Dedifferentiated amniotic fluid mesenchymal stem cell (primary cell): ENCODE results near the gene E2F3.
A peak's percentile ranks its signal among the peaks of the same experiment; 100 is the strongest.

Source experiments
- DNase-seq: peaks from one replicate; pipeline ENCODE4 v3.0.0-alpha.2; 2016; ENCODE audit errors: extremely low spot score

Gene E2F3

DNA sequence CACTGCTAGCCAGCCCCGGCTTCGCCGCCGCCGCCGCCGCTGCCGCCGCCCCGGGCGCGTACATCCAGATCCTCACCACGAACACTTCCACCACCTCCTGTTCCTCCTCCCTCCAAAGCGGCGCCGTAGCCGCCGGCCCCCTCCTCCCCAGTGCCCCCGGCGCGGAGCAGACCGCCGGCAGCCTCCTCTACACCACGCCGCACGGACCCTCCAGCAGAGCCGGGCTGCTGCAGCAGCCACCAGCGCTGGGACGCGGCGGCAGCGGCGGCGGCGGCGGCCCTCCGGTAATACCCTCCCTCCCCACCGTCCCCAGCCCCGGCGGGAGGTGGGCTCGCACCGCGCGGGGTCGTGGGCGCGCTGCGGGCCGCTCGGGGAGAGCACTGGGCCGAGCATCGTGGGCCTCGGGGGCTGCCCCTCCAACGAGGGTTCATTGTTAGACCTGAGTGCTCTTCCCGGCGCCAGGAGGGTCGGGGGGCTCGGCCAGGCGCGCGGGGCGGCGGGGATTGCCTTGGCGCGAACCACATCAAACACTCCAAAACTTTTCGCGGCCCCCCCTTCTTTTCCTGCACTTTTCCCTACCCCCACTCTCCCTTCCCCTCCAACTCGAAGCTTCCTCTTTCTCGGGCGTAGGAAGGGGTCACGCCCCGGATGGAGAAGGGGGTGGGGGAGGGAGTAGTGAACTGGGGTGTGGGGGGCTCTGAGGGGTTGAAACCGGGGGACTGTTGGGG is 827 bp downstream of the E2F3 start:
- no peak for DNase-seq

DNA sequence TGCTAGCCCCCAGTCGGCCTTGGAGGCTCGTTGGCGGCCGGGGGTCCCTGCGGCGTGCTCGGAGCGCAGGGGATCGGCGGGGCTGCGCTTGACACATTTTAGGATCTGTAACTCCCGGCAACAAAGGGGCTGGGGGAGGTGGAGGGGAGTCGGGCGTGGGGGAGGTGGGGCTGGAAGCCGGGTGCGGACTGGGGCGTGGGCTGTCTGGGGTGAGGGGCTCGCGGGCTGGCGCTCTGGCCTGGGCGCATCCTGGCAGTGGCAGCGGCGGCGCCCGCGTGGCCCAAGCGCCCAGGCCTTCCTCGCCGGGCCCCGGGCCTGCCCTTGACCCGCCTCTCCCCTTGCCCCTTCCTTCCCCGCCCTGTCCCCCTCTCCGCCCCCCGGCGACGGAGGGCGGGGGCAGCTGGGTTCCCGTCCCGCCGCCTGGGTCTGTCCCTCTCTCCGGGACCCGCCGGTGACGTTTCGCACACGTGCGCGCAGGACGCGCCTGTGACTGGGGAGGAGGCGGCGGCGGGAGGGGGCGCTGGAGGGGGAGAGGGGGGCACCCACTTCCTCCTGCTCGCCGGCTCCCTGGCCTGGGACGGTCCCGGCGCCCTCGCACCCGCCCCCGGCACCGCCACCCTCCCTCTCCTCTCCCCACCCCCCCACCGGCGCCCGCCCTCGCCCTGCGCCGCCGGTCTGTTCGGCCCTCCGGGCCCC is 1.5 kb downstream of the E2F3 start:
- peak; percentile 61 for DNase-seq

DNA sequence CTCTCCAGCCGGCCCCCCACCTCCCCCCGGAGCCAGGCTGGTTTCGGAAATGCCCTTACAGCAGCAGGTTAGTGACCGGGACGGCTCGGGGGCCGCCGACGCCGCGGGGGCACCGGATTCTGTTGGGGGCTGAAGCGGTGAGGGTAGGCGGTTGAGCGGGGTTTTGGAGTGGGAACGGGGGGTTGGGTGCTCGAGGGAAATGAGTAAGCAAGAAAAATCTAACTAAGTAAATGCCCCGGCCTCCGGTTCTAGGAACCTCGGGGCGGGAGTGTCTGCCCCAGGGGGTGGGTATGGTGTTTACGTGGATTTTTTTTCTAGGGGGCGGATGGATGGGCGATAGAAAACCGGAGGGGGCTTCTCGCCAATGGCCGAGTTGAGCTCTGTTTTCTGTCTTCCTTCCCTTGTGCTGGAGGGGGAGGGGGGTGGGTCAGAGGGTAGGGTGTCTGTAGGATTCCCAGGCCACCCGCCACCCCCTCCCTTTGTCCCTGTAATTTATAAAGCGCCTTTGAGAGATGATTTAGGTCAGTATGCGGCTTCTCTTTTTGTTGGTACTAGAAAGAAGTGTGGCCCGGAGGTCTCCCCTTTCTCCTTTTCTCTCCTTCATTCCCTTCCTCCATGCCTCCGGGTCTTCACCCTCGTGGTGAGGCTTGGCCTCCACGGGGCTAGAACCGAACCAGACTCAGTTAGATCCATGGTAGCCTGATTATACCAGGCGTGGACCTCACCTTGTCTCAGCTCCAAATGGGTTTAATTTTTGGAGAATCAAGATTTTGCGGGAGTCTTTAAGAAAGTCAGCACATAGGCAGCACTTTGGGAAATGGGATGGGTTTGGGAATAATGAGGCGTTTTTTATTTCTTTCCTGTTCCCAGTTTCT is 2.3 kb downstream of the E2F3 start:
- DNase-seq: peak; percentile 30

DNA sequence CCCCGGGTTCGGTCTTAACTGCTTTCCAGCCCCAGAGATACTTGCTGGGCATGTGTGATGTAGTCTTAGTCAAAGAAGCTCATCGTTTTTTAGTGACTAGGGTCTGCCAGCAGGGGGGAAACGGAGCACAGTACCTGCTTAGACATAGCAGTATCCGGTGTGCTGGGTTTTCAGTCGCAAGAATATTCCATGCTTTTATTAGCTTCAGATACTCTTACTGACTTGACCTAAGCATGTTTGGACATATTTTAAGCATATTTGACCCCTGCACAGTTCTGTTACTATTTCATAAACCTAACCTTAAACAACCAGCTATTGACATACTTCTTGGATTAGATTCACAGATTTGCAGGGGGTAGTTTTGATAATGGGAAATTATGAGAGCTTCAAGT is 3.0 kb downstream of the E2F3 start:
- peak; percentile 71 for DNase-seq

DNA sequence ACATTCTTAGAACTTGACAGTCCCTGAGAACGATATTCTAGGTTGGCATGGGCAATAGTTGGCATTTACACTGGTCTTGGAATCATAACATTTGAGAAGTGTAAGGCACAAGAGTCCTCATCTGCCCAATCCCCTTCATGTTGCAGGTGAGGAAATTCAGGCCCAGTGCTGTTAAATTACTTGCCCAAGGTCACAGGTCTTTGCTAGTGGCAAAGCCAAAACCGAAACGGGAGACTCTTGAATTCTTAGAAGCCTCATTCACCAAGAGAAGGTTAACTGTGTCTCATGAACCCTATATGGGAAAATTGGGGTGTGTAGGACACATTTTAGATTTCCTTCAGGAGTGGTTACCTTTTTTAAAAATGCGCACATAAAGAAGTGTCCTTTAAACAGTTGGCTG is 7.2 kb downstream of the E2F3 start:
- DNase-seq: no peak

DNA sequence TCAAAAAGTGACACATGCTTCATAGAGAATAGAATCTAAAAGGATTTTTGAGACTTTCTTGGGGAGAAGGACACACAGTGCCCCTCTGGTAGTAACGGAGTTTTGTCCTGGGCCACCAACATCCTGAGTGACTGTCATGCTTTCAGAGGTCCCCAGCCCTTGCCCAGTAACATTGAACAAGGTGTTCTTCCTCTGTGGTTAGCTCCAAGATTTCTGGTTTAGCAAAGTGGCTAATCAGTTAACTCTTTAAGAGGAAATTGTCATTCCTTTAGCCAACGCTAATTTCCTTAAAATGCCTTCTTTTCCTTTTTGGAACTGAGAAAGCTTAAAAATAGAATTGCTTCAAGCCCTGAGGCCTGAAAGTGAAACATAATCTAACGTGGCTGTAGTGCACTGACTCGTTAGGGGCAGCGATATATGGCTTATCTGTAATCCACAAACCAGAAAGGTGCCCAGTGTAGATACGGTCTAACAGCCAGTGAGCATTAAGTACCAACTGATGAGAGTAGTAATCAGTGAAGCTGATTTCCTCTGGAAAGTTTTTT is 7.8 kb downstream of the E2F3 start:
- peak; percentile 18 for DNase-seq

DNA sequence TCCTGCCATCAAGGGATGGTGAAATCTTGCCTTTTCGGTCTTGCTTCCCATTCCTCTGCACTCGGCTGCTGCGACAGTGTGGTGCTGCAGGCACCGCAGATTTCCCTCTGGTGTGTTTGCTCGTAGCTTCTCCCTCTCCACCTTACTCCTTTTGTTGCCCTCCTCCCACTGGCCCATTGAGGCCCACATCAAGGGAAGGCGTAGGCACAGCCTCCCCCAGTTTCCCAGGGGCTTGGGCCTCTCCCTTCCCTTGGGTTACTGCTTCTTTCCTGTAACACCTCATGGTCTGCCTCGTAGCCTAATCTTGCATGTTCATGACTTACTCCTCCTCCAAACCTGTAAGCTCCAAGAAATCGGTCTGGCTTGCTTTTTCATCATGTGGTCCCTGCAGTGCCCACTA is 9.9 kb downstream of the E2F3 start:
- DNase-seq: no peak

DNA sequence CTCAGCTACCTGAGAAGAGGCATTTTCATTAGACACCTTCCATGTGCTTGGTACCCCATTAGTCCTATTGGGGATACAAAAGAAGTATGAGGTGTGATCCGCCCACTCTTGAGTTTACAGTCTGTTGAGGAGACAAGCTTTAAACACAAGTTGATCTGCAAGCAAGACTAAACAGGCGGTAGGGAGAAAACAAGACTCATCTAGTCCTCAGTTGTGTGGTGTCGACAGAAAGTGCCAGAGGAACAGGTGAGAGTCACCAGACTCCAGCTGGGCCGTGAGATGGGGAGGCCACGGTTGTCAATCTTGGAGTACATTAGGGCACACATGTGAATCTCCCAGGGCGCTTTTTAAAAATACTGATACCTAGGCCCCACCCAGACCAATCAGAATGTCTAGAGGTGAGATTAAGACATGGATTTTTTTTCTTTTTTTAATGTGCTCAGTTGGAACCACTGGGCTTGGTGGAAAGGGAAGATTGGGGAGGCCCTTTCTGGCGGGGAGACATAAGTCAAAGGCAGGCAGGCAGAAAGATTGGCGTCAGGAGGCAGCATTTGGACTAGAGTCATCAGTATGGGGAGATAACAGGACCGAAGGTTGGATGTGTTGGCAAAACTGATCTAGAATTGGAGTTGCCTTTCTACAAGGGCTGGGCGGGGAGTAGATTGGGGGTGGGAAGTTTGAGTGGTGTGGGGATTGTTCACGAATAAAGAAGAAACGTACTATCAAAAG is 10.4 kb downstream of the E2F3 start:
- DNase-seq: no peak

DNA sequence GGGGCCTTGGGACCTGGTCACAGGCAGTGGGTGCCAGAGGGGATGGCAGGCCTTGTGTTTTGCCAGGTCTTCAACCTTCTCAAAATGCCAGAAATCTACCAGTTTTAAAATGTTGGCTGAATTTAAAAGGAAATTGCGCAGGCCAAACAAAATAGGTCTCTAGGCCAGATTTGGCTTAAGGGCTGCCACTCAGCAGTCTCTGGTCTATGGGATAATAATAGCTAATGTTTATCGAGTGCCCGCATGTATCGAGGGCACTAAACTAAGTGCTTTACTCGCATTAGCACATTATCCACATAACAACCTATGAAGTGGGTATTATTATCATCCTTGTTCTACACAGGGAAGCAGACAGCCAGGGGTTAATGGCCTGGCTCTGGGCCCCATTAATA is 11.0 kb downstream of the E2F3 start:
- no peak for DNase-seq

DNA sequence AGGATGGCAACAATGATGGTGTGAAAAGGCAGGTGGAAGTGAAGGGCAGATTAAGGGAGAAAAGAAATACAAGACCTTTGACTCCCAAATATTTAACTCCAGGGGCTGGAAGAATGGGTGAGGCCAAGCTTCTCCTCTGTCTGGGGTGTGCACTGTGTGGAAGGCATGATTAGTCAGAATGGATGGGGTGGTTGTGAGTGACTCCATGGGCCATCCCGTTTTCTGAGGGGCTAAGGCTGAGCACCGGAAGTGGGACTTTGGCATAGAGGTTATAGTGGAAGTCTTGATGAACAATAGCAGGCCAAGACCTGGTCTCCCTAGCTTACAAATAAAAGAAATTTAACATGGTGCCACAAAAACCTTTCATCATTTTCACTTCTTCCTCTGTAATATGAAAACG is 12.1 kb downstream of the E2F3 start:
- no peak for DNase-seq

DNA sequence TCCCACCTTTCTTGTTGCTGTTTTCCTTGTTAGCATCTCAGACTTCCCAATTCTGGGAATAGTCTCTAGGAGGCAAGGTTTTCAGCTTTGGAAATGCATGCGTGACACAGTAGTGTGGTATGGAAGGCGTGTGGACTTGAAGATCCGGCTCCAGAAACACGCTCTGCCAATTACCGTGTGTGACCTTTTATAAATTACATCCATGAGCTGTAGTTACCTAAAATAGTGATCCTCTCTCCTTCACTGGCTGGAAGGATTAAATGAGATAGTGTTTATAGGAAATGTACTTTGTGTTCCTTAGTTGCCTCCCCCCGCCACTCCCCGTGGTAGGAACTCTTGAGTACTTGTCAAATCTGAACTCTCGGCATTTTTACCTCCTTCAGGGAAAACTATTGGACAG is 13.0 kb downstream of the E2F3 start:
- no peak for DNase-seq

DNA sequence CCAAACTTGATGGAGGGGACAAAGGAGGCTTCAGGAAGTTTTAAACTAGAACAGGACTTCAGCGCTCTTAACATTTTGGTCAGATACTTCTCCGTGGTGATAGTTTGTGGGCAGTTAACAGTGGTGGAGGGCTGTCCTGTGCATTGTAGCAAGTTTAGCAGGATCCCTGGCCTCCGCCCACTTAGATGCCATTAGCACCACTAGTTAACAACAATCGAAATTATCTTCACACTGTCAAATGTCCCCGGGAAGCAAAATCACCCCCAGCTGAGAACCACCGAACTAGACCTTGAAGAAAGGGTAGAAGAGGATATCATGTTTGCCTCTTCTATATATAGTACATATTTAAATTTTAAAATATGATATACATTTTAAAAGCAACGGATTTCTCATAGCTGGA is 13.6 kb downstream of the E2F3 start:
- no peak for DNase-seq

DNA sequence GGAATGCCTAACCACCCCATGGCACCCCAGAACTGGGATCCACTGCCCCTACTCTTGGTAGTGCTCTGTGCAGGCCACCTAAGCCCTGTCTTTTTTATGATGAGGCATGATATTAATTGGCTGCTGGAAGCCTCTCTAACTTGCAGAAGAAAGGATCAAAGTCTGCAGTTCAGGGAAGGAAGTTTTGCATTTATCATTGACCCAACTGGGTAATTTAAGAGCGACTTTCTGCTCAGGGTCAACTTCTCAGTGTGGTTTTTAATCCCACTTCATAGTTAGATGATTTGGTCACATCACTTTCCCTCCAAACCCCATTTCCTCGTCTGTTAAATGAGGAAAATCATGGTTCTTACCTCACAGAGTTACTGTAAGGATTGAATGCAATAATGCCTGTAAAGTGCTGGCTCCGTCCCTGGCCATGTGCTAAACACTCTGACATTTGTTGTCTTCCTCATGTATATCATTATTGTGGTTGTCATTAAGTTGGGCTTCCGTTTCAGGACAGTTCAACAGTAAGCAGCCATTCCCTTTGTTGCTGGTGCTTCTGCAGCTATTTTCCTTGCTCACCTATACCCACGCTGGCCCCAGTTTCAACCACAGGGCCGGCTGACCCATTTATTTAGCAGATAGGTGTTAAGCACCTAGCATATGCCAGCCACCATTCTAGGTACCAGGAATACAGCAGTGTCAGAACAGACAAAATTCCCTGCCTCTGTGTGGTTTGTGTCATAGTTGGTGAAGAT is 14.2 kb downstream of the E2F3 start:
- no peak for DNase-seq

DNA sequence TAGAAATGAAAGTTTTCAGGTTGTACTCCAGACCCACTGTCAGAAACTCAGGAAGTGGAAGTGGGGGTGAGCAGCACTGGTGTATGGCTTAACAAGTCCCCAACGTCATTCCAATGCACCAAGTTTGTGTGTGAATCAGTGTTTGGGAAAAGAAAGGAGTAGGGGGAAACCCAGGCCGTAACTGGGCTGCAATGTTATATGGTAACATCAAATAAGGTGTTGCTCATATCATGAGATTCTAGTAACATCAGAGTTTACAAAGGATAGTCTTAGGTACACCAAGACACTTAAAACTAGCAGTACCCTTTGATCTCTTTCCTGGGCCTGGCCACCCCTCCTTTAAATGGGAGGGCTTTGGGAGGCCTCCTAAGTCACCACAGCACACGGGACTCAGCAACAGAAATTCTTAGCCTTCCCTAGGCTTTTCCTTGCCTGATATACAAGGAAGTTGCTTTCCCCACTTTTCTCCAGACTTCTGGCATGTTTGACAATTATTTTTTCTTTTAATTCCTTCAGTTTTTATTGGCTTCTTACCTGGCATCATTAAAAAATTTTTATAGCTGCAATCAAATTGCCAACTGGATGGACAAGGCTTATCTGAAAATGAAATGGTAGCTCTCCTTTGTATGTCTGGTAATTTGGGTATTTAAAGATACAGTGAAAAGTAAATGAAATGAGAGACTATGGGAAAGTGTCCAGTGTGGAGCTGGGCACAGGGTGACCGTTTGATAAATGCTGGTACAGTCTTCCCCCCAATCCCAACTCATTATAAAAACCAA is 15.1 kb downstream of the E2F3 start:
- DNase-seq: no peak

DNA sequence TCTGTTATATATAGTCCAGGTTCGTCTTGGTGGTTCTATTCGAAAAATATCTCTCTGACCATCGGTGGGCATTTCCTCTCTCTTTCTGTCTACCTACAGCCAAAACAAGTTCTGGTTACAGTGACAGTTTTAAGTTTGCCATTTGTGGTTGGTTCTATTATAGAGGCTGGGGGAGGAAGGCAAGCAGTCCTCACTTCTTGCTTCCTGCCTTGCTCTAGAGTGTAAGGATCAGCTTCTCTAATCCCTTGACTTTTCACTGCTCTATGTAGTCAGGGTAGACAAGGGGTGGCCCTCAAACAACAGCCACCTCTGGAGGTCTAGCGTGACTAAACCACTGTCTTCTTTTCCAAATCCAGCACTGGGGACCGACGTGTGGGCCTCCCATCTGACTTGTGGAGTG is 16.1 kb downstream of the E2F3 start:
- no peak for DNase-seq

DNA sequence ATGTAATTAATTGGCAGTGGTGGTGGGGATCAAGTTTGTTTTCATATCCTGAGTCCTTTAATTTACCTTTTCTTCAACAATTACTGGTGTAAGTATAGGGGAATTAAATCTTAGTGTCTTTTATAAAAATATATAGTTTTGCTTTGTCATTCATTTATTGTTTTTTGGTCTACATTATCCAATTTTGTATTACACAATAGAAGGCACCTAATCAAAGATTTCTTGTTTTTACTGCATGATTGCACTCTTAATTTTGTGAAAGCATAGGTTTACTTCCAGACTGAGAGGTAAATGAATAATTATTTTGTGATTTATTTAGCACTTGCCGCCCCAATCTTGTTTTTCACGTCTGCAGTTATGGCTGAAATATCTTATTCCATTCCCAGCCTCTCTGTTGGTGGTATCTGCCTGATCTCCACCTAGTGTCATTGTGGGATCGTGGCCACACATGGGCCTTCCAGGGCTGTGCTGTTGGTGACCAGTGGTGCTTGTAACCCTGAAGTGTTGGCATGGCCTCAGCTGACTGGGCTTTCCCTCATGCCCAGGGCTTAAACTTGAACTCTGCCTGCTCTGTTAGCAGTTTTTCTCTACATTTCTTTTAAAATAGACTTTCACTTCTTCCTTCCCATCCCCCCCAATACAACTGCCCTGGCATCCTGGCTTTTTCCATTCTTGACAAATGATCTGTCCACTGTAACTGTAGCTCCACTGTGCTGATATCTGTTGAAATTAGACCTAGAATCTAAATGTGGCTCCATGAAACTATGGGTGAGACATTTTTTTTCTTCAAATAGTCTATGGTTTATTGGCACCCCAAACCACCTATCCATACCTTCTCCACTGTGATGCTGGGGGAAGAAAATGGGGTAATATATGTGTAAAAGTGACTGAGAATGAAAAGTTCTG is 24.8 kb downstream of the E2F3 start:
- no peak for DNase-seq

DNA sequence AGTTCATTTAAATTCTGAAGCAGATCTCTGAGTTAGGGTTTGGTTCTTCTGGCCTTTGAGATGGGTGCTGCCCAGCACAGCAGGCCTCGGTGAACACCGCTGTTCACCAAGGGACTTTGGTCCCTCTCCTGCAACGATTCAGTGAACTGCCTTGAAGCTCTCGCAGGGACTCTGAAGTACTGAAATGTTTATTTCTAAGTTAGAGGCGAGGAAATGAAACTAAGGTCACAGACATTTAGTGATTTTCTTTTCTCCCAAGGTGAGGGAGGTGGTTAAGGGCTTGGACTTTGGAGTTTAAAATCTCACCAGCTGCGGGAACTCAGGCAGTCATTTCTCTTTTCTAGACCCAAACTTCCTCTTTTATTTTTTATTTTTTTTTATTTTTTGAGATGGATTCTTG is 26.2 kb downstream of the E2F3 start:
- DNase-seq: no peak

DNA sequence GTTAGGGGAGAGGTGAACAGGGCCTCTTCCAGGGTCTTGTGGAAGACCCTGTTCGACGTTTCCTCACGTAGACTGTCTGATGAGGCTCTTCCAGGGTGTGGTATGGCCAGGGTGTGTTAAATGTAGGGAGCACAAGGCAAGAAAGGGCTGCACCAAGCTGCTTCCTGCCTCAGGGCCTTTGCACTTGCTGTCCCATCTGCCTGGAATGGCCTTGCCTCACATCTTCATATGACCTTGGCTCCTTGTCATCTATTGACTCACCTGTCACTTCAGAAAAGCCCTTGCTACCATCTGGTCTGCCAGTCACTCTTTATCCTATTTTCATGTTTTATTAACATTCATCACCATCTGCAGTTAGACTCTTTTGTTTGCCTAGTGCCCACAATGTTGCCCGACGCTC is 31.0 kb downstream of the E2F3 start:
- no peak for DNase-seq

DNA sequence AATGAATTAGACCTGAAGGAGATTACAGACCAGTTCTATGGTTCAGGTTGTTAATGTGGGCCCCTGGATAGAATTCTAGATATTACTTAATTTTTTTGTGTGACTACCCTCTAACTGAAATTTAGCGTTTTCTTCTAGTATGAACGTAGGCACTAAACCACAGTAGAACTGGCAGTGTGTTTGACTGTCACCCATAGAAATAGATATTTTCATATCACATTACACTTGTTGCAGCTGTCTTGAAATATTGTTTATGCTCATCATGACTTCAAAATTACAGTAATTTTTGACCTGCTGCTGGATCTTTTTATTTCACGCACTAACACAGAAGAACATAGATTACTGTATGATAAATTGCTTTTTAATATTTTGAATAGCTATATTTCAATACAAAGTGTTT is 31.6 kb downstream of the E2F3 start:
- DNase-seq: no peak
